Germinal center (tissue), 1 donor: ENCODE measurements around the gene CDH4.
"Not testable (repeated sequence)": the region's sequence is repeated elsewhere in the genome, so short reads cannot be mapped to it uniquely, and the experiment has no call there.

Experiments
- DNase-seq: peaks from one replicate; pipeline ENCODE4 v3.0.0; 2012; ENCODE audit warnings: mixed read lengths, low spot score

The CDH4 gene

DNA sequence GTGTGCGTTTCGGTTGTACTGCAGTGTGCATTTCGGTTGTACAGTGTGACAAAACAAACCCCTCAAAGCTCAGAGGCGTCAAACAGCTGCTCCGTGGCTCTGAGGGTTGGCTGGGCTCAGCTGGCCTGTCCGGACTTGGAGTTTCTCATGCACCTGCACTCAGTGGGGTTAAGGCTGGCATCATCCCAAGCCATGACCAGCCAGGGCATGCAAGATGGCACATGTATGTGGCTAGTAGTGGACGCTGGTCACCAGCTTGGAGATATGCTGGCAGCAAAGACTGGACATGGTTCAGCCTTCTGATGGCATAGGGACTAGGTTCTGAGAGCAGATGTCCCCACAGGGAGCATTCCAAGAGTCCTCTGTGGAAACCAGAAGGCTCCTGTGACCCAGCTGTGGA is 187.2 kb downstream of the CDH4 start:
- no peak for DNase-seq

- no peak for DNase-seq
Observed at GRCh38 chr20:61440548-61441055, 188.5 kb downstream of the CDH4 start.

DNA sequence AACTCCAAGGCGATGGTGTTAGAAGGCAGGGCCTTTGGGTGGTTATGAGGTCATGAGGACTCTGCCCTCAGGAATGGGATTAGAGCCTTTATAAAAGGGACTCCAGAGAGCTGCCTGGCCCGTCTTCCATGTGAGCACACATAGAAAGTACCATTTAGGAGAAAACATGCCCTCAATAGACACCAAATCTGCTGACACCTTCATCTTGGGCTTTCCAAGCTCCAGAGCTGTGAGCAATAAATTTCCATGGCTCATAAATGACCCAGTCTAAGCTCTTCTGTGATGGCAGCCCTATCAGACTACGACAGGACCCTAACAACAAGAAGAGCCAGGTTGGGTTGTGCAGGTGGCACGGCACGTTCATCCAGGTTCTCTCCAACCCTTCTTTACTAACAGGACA is 189.5 kb downstream of the CDH4 start:
- DNase-seq, result no peak

DNA sequence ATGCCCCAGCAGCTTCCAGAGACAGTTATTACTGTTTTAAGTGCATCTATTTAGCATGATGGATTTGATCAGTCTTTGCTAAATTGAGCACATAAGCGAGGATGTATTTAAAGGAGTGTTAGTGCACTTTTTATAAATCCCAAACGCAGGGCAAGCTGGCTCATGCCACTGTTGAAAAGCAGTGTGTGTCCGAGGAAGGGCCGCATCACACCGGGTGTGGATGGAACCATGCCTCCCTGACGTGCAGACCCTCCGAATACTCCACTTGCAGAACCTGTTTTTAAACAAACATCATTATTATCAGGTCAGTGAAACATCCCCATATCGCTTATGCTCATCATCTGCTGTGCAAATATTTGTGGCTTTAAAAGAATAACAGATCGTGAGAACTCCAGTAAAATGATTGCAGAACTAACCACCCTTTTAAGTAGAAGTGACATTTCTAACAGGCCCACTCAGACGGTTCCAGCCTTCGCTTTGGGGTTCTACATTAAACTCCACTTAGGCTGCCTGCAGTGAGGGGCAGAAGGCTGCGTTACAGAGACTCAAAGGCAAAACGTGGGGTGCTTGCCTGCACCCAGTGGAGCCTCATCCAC is 190.1 kb downstream of the CDH4 start:
- DNase-seq, result no peak

GRCh38 chr20:61442718-61443117 is 190.7 kb downstream of the CDH4 start:
- no peak for DNase-seq

DNA sequence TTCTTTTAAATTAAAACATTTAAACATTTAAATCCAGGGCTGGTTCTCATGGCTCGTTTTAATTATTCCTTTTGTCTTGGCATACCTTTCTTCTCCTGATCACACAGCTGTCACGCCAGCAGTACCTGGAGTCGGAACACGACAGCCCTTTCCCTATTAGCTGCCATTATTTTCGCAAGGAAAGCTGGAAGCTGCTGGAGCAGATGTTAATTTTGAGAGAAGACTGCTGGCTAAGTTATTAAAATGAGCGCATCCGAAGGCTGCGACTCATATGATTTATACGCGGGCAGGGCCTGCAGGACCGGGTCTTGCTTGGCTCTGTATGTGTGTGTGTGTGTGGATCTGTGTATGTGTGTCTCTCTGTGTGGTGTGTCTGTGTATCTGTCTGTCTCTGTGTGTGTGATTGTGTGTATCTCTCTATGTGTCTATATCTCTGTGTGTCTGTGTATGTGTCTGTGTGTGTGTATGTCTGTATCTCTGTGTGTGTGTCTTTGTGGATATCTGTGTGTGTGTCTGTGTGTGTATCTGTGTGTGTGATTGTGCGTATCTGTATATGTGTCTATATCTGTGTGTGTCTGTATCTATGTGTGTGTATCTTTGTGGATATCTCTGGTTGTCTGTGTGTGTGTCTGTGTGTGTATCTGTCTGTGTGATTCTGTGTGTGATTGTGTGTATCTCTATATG is 191.5 kb downstream of the CDH4 start:
- no peak for DNase-seq

- no peak for DNase-seq
Observed at GRCh38 chr20:61444637-61445036, 192.6 kb downstream of the CDH4 start.

GRCh38 chr20:61445138-61445537 is 193.1 kb downstream of the CDH4 start:
- no peak for DNase-seq

GRCh38 chr20:61445741-61446140 is 193.7 kb downstream of the CDH4 start:
- no peak for DNase-seq

DNA sequence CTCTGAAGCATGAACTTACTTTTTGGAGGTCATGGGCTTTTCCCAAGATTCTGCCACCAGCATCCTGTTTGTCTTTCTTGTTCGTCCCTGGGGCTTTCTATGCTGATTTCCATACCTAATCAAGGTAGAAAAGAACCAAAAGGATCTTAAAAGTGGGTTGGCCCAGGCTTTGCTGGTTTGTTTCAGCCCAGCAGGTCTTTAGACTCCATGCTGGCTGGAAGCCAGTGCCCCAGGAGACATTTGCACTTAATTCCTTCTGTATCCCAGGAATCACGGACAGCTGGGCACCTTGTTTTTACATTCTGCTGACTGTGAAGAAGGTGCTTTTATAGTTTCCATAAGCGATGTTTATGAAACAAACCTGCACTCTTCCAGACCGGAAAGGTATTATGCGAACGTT is 195.9 kb downstream of the CDH4 start:
- DNase-seq, result no peak

GRCh38 chr20:61448386-61448785 is 196.3 kb downstream of the CDH4 start:
- DNase-seq, result no peak

GRCh38 chr20:61449057-61449609 is 197.1 kb downstream of the CDH4 start:
- DNase-seq, result no peak

DNA sequence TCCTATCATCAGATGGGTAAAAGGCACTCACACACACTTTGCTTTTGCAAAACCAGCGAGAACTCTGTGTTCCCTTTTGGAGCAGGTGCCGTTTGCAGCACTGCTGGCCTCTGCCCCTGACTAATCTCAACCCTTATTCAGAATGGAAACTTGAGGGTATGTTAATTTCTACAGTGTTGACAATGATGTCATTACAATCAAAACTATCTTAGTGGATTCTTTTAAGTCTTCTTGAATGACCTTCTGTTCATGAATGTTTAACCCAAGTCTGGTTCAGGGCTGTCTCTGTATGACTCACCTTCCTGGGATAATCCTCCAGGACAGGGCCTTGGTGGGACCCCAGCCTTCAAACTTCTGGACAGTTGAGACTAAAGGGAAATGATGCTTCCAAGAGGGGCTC is 197.9 kb downstream of the CDH4 start:
- no peak for DNase-seq

DNA sequence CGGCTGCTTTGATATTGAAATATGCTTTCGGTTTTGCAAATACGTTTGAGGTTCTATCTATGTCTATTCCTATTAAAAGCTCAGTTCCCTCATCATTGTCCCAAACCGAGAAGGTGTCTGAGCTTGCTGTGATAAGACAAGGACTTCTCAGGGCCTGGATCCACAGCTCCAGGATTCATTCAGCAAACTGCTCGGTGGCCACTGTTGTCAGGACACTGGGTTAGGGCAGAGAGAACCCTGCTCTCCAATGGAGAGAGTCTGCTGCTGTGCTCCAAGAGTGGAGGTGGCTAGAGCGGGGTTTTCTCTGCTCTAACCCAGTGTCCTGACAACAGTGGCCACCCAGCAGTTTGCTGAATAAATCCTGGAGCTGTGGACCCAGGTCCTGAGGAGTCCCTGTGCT is 198.5 kb downstream of the CDH4 start:
- no peak for DNase-seq

- DNase-seq, result no peak
Observed at GRCh38 chr20:61451009-61451408, 198.9 kb downstream of the CDH4 start.

DNA sequence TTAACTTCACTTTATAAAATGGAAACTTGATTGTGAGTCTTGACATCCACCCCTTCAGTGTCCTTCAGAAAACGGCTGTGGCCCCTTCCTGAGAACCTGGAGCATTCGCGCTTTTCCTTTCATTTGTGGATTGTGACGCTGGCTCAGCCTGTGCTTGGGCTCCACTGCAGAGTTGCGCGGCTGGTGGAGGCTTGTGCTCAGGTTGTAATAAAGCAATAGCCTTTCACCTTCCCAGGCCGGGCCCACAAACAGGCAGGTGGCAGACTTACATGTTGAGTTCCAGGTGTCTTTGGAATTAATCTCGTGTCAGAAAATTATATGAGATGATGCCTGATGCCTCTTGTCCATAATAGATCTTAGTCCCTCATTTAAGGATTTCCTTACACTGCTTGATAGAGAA is 199.9 kb downstream of the CDH4 start:
- DNase-seq, result no peak

DNA sequence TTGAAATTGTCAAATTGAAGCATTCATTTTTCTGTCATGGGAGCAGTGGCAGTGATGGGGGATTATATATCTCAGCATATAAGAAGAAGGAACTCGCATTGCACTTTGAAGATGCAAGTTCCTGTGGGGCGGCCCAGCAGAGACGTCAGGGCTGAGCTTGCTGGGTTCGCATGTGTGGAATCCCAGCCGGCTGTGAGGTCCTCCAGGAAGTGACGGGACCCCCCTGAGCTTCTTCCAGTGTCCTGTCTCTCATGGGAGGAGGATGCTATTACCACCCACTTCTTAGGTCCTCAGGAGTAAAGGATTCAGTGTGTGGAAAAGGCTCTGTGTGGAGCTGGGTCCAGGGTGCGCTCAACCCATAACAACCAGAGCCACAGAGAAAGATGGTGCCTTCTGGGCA is 201.2 kb downstream of the CDH4 start:
- DNase-seq, result no peak

- DNase-seq, result not testable (repeated sequence)
Observed at GRCh38 chr20:61453623-61454022, 201.6 kb downstream of the CDH4 start.

GRCh38 chr20:61454053-61454452 is 202.0 kb downstream of the CDH4 start:
- DNase-seq, result no peak

DNA sequence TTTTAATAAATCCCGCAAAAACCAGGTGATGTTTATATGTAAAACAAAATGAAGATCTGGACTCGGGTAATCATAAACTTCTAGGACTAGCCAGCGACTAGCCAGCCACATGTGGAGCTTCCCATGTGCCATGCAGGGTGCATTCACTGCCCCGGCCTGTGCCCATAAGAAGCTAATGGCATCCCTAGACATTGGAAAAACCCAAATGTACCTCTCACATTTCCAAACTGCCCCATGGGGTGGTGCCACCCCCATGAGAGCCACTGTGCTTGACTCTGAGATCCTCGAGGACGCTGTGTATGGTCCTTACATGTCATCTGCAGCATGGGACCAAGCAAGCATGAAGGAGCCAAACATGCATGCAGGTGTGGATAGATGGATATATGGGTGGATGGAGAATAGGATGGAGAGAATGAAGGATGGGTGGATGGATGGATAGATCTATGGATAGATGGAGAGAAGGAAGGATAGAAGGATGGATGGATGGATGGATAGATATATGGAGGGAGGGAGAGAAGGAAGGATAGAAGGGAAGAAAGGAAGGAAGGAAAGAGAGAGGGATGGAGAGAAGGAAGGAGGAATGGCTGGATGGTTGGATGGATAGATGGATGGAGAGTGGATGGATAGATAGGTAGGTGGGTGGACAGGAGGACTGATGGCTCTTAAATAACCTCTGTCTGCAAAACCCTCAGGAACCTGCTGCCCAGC is 203.6 kb downstream of the CDH4 start:
- no peak for DNase-seq

- DNase-seq, result no peak
Observed at GRCh38 chr20:61457725-61458124, 205.7 kb downstream of the CDH4 start.

GRCh38 chr20:61458146-61458746 is 206.2 kb downstream of the CDH4 start:
- DNase-seq, result no peak

DNA sequence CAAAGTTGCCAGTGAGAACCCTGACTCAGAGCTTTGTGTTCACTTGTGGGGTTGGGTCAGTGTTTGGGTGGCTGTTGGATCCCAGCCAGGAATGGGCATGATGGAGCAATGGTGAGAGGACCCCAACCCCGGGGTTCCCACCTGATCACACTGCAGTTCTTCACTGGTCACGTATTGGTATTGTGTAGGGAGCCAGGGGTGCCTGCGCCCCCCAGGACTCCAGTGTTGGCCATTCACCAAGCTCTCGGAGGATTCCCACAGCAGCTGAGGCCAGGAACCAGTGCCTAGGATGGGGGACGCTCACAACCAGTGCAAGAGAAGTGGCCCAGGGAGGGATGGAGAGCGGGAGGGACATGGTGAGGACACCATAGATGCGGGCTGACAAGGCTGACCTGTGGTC is 207.2 kb downstream of the CDH4 start:
- no peak for DNase-seq
